ENCODE results near the gene LIPT2. TPM values are rescaled to one million over a fixed set of nuclear protein-coding genes. Genes with fewer than 3 reads are reported as not detected.

Gene LIPT2
- total RNA-seq = 1 to 10 TPM; 1.2 to 8.4 (median 3.9) TPM

DNA sequence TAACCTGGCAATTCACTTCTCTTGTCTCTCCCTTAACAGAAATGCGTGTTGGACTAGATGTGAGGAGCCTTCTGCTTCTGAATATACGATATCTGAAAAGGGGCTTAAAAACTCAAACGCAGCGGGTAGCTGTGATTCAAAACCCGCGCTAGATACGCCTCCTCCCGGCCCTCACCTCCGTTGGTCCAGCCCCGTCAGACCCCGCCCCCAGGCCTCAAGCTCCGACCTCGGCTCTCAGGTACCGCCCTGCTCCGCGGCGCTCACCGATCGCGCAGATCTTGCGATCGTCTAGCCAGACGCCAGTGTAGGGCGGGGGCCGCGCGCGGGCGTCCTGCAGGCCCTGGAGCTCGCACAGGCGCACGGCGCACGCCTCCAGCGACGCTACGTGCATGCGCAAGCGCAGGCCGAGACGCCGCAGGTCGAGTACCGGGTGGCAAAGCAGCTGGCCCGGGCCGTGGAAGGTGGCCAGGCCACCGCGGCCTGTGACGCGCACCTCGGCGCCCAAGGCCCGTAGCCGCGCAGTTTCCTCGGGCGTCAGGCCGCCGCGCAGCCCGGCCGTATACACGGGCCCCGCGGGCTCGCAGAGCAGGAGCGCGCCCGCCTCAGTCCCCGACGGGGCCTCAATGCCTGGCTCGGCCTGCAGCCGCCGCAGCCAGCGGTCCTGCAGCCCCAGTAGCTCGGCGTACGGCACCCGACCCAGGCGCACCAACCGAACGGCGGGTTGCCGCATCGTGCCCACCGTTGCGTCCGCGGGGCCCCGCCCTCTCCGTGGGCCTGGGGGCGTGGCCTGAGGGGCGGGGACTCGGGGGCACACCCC, at the start of gene LIPT2:
Gene LIPT2, minus strand, starts transcription at position 751 of the 817 bp plus-strand sequence. Its CDS starts 21 bp downstream, at position 730.
- 0% methylated on average over 3 to 23 of the region's 94 CpGs for WGBS, 2 donors
- H3K9me3 ChIP-seq = no peaks in the 10 kb centered on the region
- peak within 1 kb of the TSS; percentile 91 to 100 (median 98) for H3K27ac ChIP-seq
- peaks cover 0 to 18% (median 0%) of the 10 kb centered on the region in 3 donors for H3K36me3 ChIP-seq
- intact Hi-C loops (cut with DNase I) = no loop called here
- peak; percentile 92 for DNase-seq
- H3K27me3 ChIP-seq = no peaks in the 10 kb centered on the region
- peak within 1 kb of the TSS; percentile 70 to 99 (median 82) for H3K4me3 ChIP-seq
- peak in 3 of 4 donors; percentile 63 to 88 (median 83) for TF ChIP-seq POLR2A (IDR thresholded peaks at IDR 0.05)
- TF ChIP-seq, protein P1, sequence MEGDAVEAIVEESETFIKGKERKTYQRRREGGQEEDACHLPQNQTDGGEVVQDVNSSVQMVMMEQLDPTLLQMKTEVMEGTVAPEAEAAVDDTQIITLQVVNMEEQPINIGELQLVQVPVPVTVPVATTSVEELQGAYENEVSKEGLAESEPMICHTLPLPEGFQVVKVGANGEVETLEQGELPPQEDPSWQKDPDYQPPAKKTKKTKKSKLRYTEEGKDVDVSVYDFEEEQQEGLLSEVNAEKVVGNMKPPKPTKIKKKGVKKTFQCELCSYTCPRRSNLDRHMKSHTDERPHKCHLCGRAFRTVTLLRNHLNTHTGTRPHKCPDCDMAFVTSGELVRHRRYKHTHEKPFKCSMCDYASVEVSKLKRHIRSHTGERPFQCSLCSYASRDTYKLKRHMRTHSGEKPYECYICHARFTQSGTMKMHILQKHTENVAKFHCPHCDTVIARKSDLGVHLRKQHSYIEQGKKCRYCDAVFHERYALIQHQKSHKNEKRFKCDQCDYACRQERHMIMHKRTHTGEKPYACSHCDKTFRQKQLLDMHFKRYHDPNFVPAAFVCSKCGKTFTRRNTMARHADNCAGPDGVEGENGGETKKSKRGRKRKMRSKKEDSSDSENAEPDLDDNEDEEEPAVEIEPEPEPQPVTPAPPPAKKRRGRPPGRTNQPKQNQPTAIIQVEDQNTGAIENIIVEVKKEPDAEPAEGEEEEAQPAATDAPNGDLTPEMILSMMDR (IDR thresholded peaks at IDR 0.05) = peak in 3 of 6 experiments; percentile 5 to 11 (median 9)
- H3K4me1 ChIP-seq = peaks cover 0 to 19% (median 11%) of the 10 kb centered on the region in 3 donors

DNA sequence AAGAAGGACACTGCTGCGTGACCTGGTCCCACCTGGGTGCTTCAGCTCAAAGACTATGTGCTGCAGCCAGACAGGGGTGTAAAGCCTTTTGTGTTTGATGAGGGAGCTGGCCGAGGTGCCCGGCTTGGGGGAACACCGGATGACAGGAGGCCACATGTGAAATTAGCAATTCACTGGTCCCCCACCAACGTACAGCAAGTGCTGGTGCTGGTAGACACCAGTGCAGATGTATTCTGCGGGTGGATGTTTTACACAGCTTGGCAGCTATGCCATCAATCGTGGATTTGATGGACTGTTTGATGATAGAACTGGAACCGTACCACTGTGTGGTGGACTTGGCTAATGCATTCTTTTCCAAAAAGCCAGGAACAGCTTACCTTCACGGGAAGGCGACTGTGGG, 47.9 kb upstream of the LIPT2 start:
- Histone ChIP-seq H3K9me3 (no peaks in the 10 kb centered on the region), H3K4me3 (no peak overlapping the region), H3K4me1 (peaks cover 0 to 58% (median 9%) of the 10 kb centered on the region in 3 donors), H3K27ac (no peak overlapping the region), H3K36me3 (no peaks in the 10 kb centered on the region), H3K27me3 (no peaks in the 10 kb centered on the region)
- 88 to 94% methylated on average over 10 of the region's 10 CpGs for WGBS, 2 donors
- DNase-seq = no peak
- TF ChIP-seq, protein P1 (IDR thresholded peaks at IDR 0.05) = no peak
- TF ChIP-seq POLR2A (IDR thresholded peaks at IDR 0.05) = no peak
- intact Hi-C loops (cut with DNase I) = no loop called here

DNA sequence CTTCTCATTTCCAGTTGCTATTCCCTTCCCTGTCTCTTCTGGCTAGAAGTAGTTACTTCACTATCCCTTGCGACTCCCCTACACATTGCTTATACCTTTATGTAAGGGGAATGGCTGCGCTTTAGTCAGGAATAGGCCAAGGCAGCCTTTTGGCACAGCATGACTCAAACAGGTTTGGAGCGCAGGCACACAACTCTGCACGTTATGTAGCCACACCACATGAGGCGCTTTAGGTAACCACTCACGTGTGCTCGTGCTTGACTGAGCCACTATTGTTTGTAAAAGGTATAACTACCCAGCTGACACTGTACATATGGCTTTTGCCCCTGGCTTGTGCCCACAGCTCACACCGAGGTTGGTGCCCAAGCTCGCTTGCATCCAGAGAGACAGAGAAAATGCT, 46.7 kb upstream of the LIPT2 start:
- H3K4me1 ChIP-seq = peaks cover 0 to 55% (median 7%) of the 10 kb centered on the region in 3 donors
- no peak overlapping the region for H3K27ac ChIP-seq
- intact Hi-C loops (cut with DNase I) = no loop called here
- no peaks in the 10 kb centered on the region for H3K36me3 ChIP-seq
- no peaks in the 10 kb centered on the region for H3K27me3 ChIP-seq
- WGBS, 2 donors = 94% methylated on average over 8 to 9 of the region's 9 CpGs
- DNase-seq = no peak
- TF ChIP-seq POLR2A (IDR thresholded peaks at IDR 0.05) = no peak
- TF ChIP-seq, protein P1 (IDR thresholded peaks at IDR 0.05) = no peak
- H3K4me3 ChIP-seq = no peak overlapping the region
- H3K9me3 ChIP-seq = no peaks in the 10 kb centered on the region

DNA sequence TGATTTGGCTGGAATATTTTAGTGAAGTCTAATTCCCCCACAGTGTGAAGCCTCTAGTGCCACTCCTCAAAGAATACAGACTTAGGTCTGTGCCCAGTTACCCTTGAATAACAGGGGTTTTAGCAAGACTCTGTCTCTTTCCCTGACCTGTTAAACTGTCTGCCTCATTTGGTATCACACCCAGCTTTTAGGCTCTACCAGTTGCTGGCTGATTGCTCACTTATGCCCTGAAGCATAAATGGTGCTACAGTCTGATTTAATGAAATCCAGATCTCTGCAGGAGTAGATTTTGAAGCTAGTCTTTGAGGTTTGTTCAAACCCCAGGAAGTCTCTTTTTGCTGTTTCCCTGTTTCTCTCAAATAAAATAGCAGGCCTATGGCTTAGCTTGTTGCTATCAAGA, 45.2 kb upstream of the LIPT2 start:
- Histone ChIP-seq H3K4me3 (no peak overlapping the region), H3K27me3 (no peaks in the 10 kb centered on the region), H3K9me3 (no peaks in the 10 kb centered on the region), H3K36me3 (no peaks in the 10 kb centered on the region), H3K27ac (peak overlapping the region in 3 of 4 donors; percentile 63 to 81 (median 69)), H3K4me1 (peaks cover 4 to 64% (median 12%) of the 10 kb centered on the region in 3 donors)
- intact Hi-C loops (cut with DNase I) = no loop called here
- no peak for DNase-seq
- TF ChIP-seq, protein P1 (IDR thresholded peaks at IDR 0.05) = no peak
- no peak for TF ChIP-seq POLR2A (IDR thresholded peaks at IDR 0.05)
